Stromal cell of bone marrow (primary cell): ENCODE data around the gene RAB30.
A peak's percentile ranks its signal among the peaks of the same experiment; 100 is the strongest.
"Not testable (repeated sequence)": the region's sequence is repeated elsewhere in the genome, so short reads cannot be mapped to it uniquely, and the experiment has no call there.

Source experiments
- DNase-seq: peaks from one replicate; pipeline ENCODE4 v3.0.0-alpha.2; 2012; ENCODE audit warnings: low read depth

The RAB30 gene

GRCh38 chr11:82943430-82943829 lies 128.3 kb downstream of the RAB30 start:
- not testable (repeated sequence) for DNase-seq

GRCh38 chr11:82942376-82942775 lies 129.3 kb downstream of the RAB30 start:
- DNase-seq = no peak

GRCh38 chr11:82939456-82939855 lies 132.2 kb downstream of the RAB30 start:
- no peak for DNase-seq

GRCh38 chr11:82937554-82937953 lies 134.1 kb downstream of the RAB30 start:
- DNase-seq = no peak

GRCh38 chr11:82936261-82936660 lies 135.4 kb downstream of the RAB30 start:
- peak; percentile 15 for DNase-seq

- DNase-seq = no peak
Observed at GRCh38 chr11:82932564-82932963, 139.1 kb downstream of the RAB30 start.

GRCh38 chr11:82930734-82931133 lies 141.0 kb downstream of the RAB30 start:
- DNase-seq = no peak

- DNase-seq = no peak
Observed at GRCh38 chr11:82930229-82930628, 141.5 kb downstream of the RAB30 start.

- no peak for DNase-seq
Observed at GRCh38 chr11:82929121-82929520, 142.6 kb downstream of the RAB30 start.

- DNase-seq = peak; percentile 42
Observed at GRCh38 chr11:82927264-82927880, 144.3 kb downstream of the RAB30 start.

GRCh38 chr11:82924522-82925224 lies 147.0 kb downstream of the RAB30 start:
- no peak for DNase-seq
